HG02870 (cell line): ENCODE measurements around the gene TGFB2.

Source experiments
- ATAC-seq: cut with Tn5 transposase; IDR thresholded peaks from one replicate; pipeline ENCODE4 v1.9.1; 2021; ENCODE audit warnings: mild to moderate bottlenecking, moderate library complexity; ENCODE audit not compliant: unreplicated experiment

The TGFB2 gene

DNA sequence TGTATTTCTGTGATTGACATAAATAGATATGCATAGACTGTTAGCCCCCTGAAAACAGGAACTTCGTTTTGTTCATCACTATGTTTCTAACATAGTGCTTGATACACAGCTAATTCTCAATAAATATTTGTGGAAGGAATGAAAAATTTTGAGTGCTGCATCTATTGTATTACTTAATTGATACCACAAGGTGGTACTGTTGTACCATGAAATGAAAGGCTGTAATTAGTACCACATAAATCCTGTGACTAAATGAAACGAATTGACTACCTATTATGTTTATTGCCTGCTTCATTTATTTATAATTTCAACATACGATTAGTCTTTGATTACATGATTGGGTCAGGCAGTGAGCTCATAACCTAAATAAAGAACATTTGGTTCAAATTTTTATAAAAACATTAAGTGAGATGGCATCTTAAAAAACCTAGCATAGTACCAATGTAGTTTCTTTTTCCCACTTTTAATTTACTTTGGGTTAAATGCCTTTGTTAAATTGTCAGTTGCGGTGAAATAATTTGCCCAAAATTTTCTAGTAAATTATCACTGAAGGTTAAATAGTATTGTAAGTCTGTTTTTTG is 15.0 kb upstream of the TGFB2 start:
- ATAC-seq, result peak; percentile 57

- no peak for ATAC-seq
Observed at GRCh38 chr1:218332416-218332815, 12.7 kb upstream of the TGFB2 start.

DNA sequence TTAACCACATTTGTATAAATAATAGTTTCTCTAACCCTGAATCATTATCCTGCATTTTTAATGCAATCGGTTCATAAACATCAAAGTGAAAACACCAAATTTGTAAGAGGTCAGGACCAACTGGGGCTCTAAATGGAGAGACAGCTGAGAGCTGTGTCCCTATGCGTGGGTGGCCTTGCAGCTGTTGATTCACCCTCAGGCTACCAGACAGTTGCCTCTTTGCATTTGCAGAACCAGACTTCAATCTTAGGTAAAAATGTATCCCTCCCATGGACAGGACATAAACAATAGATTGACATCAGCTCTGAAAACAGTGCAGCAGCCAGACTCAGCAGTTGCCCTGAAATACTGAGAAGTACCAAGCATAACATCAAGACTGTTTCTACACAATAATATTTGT is 8.8 kb upstream of the TGFB2 start:
- ATAC-seq, result no peak

GRCh38 chr1:218339267-218339831 is 5.8 kb upstream of the TGFB2 start:
- ATAC-seq, result peak; percentile 68

GRCh38 chr1:218341325-218341724 is 3.8 kb upstream of the TGFB2 start:
- ATAC-seq, result no peak

GRCh38 chr1:218342091-218342490 is 3.0 kb upstream of the TGFB2 start:
- ATAC-seq, result no peak

DNA sequence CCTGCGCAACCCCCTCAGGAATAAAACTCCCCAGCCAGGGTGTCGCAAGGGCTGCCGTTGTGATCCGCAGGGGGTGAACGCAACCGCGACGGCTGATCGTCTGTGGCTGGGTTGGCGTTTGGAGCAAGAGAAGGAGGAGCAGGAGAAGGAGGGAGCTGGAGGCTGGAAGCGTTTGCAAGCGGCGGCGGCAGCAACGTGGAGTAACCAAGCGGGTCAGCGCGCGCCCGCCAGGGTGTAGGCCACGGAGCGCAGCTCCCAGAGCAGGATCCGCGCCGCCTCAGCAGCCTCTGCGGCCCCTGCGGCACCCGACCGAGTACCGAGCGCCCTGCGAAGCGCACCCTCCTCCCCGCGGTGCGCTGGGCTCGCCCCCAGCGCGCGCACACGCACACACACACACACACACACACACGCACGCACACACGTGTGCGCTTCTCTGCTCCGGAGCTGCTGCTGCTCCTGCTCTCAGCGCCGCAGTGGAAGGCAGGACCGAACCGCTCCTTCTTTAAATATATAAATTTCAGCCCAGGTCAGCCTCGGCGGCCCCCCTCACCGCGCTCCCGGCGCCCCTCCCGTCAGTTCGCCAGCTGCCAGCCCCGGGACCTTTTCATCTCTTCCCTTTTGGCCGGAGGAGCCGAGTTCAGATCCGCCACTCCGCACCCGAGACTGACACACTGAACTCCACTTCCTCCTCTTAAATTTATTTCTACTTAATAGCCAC is 696 bp downstream of the TGFB2 start:
- ATAC-seq, result peak; percentile 43

DNA sequence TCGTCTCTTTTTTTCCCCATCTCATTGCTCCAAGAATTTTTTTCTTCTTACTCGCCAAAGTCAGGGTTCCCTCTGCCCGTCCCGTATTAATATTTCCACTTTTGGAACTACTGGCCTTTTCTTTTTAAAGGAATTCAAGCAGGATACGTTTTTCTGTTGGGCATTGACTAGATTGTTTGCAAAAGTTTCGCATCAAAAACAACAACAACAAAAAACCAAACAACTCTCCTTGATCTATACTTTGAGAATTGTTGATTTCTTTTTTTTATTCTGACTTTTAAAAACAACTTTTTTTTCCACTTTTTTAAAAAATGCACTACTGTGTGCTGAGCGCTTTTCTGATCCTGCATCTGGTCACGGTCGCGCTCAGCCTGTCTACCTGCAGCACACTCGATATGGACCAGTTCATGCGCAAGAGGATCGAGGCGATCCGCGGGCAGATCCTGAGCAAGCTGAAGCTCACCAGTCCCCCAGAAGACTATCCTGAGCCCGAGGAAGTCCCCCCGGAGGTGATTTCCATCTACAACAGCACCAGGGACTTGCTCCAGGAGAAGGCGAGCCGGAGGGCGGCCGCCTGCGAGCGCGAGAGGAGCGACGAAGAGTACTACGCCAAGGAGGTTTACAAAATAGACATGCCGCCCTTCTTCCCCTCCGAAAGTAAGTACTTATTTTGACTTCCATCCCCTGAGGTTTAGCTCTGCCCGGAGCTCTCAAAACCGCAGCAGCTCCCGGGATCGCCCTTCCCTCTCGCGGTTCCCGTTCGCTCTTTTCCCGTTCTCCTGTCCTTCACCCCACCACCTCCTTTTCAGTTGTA is 1.5 kb downstream of the TGFB2 start:
- no peak for ATAC-seq

- ATAC-seq, result no peak
Observed at GRCh38 chr1:218347336-218347722, 2.2 kb downstream of the TGFB2 start.

DNA sequence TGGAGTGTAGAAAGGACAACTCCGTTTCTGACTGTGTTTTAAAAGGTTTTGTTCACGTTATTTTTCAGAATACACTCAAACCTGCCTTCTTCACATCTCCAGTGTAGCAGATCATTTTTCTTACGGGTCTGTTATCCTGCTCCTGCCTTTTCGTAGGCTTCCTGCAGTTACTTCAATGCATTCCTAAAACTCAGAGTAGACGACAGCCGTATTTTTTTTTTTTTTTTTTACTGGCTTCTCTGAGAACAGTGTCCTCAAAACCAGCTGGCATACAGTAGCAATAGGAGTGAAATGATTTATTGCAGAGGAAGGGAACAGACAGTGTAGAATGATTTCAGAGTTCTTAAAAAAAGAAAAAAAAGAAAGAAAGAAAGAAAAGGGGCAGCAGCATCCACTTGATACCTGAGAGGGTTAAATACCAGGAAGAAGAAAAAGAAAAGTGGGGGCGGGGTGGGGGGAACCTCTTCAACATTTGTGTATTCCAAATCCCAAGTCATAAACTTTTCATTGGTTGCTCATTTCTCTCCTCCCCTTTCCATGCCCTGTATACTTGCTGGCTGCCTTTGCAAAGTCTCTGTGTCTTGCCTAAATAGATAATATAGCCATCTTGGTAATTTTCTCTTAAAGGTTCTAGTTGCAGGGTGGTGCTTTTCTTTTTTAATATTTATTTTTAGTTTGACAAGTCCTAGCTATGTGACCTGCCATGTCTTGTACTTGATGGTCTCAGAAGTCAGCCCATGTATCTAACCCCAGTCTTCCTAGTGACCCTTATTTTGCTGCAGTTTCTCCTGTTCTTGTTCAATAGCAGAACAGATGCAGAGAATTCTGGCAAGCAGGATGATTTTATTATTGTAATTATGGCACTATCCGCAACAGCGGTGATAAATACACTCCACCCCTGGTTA is 2.8 kb downstream of the TGFB2 start:
- no peak for ATAC-seq

- no peak for ATAC-seq
Observed at GRCh38 chr1:218348628-218349071, 3.5 kb downstream of the TGFB2 start.

GRCh38 chr1:218349348-218350034 is 4.4 kb downstream of the TGFB2 start:
- no peak for ATAC-seq

DNA sequence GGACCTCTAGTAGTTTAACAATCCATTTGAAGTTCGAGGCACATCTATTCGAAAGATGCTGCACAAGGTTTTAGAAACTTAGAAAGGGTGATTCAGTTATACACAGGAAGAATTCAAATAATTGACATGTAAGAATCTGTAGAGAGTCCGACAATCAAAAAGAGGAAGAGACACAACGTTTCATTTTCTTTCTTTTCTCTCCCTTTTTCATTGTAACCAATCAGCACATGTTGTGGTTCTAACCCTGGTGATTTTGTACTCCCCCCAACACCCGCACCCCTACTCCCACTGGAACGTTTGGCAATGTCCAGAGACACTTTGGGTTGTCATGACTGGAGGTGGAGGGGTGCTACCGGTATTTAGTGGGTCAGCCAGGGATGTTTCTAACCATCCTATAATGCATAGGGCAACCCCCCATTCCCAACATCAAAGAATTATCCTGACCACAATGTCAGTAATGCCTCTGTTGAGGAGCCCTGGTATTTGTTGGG is 4.9 kb downstream of the TGFB2 start:
- no peak for ATAC-seq

GRCh38 chr1:218350801-218351266 is 5.7 kb downstream of the TGFB2 start:
- ATAC-seq, result no peak

- peak; percentile 56 for ATAC-seq
Observed at GRCh38 chr1:218351391-218352074, 6.4 kb downstream of the TGFB2 start.

GRCh38 chr1:218352075-218352438 is 6.9 kb downstream of the TGFB2 start:
- no peak for ATAC-seq

GRCh38 chr1:218353656-218354055 is 8.5 kb downstream of the TGFB2 start:
- no peak for ATAC-seq

DNA sequence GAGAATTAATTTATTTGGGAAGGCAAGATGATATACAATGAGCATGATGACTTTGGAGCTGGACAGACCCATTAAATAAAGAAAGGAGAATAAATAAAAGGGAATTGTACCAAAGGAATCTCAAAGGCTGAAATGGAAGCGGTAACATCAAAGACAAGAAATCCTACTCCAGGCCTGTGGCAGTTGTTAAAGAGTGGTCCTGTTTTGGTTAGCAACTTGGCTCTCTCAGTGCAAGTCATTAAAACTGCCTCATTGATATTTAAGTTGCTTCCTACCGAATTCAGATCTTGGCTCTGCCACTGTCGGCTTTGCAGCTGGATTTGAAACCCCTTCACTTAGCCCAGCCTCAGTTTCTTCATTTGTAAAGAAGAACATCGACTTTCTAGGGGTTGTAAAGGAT is 10.1 kb downstream of the TGFB2 start:
- ATAC-seq, result no peak

DNA sequence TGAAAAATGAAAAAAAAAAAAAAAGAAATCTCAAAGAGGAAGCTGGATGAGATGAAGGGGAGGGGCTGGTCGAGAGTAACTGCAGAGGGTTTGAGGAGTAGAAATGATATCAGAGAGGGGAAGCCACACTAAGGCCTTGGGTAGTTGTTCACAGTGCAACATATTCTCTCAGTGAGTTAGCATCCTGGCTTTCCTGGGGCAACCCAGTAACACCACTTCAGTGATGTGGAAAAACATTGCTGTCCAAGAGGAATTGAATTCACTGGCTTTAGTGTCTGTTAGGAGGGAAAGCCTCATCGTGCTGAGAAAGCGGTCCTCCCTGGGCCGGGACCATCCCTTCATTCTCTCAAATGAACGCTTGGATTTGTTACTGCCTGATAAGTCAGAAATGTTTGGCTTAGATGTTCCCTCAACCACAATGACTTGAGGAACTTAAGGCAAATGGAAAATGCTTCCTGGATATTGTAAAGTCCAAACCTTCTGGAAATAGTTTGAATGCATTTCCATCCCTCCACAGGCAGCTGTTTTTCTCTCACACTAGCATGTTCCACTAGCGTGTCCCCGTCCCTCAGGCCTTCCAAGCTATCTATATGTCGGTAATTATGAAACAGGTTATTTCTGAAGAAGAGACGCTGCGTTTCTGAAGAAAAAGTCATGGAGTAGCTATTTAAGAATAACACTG is 12.2 kb downstream of the TGFB2 start:
- no peak for ATAC-seq
